ENCODE results near the gene ANKRD13A. TPM values are rescaled to one million over a fixed set of nuclear protein-coding genes. Genes with fewer than 3 reads are reported as not detected.

ANKRD13A gene
- total RNA-seq, result 36.5 and 70.6 TPM in 2 replicates

DNA sequence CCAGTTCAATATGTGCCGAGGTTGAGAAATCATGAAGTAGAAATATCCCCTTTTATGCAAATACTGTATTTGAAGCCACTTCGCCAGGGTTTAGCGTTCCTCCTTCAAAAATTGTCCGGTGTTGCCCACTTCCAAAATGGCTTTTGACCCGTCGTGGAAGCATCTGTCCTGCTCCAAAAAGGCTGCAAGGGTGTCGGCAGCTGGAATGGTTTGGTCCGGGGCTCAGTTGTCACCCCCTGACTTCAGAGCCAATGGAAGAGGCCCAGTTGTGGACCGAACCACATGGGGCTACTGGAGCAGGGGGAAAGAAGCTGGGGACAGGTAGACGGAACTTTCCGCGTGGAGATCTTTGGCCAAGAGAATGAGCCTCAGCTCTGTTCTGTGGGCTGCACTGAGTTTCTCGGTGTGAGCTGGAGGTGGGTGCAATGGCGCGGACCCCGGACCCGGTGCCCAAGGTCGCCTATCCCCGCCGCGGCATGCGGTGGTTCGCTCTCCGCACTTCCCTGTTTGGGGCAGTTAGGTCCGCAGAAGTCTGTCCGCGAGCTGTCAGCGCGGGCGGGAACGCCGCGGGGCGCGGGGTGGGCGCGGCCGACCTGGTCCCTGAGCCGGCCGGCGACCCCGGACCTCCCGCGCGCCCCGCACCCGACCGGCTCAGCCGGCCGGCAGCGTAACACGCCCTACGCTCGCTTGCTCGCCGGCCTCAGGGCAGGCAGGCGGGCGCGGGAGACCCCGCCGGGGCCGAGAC is at the start of gene ANKRD13A:
Gene ANKRD13A (plus strand): TSS at position 527 of the 745 bp plus-strand sequence. CDS start 259 bp downstream, outside the sequence.

DNA sequence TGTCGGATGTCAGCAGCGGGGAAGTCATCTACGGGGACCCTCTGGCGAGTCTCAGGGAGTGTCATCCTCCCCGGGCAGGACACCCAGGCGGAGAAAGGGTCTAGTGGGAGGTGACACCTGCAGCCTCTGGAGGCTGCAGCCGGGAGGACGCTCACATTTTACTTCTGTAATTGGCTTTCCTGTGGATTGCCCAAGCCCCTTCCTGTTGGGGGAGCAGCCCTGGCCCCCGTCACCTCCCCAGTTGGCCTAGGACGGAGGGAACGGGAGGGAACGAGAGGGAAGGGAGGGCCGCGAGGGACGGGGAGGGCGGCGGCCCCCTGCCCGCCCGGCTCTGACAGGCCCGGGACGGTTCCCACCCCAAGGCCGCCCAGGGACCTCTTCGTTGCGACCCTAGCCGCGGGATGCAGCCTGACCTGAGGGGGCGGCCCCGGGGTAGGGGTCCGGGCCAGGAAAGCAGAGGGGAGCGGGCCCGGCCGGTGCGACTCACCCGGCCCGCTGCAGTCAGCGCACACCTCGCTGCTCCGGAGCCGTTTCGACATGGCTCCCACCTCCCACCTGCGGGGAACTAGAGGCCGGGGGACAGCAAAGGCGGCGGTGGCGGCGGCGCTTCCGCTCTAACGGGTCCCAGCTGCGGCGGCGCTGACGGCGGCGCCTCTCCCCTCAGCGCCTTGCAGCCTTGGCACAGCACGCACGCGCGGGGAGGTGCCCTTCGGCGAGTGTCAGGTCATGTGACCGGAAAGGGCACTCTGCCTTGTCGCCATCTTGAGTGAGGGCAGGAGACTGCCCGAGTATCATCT is 3.3 kb upstream of the ANKRD13A start, which contains the start of gene GIT2:
Gene GIT2 (minus strand): TSS at position 683 of the 797 bp plus-strand sequence. CDS start 144 bp downstream, at position 539.

DNA sequence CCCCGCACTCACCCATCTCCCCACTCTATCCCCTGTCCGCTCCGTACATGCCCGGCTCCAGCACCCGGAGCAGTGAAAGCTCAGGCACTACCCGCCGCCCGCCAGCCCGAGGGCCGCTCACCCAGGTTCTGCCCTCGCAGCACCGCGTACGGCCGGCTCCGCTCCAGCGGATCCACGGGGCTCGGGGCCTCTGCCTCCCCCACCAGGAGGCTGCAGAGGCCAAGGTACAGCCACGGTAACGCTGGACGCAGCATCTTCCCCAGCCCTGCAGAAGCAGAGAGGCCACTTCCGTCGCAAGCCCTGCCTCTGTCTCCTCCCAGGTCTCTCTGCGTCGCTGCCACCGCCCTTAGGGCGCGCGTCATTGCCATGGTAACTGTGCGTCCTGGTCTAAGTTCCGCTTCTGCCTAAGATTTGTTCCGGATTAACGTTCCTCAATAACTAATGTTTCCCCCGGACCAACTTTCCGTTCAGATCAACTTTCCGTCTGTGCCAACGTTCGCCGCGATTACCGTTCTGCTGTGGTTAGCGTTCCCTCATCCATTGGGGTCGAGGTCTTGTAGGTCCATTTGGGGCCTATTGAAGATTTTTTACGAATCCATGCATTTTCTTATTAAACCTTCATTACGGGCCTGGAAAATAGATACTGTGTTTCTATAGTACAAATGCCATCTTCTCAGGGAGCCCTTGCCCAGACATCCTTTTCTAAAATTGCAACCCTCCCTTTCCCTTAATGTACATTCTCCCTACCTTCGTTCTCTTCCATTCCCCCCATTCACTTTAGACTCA is 49.2 kb downstream of the ANKRD13A start, which contains the start of gene C12orf76:
Gene C12orf76 (minus strand): TSS at position 281 of the 786 bp plus-strand sequence. CDS start 27 bp downstream, at position 254.

Other genes starting within 250 kb of the ANKRD13A start
- 2.4 and 3.4 TPM in 2 replicates for gene TRPV4, start 166.0 kb upstream of the ANKRD13A start, total RNA-seq
- gene GLTP, start 118.9 kb upstream of the ANKRD13A start, total RNA-seq, result 62.4 and 71.0 TPM in 2 replicates
- gene TCHP, start 99.2 kb upstream of the ANKRD13A start, total RNA-seq, result 16.1 and 17.9 TPM in 2 replicates
- 29.3 and 31.9 TPM in 2 replicates for gene GIT2, start 3.1 kb upstream of the ANKRD13A start, total RNA-seq
- gene C12orf76, start 49.1 kb downstream of the ANKRD13A start, total RNA-seq, result 6.9 and 7.2 TPM in 2 replicates
- 4.0 and 5.1 TPM in 2 replicates for gene IFT81, start 124.9 kb downstream of the ANKRD13A start, total RNA-seq